ENCODE measurements around the gene ZNF497. TPM values are rescaled to one million over a fixed set of nuclear protein-coding genes. Genes with fewer than 3 reads are reported as not detected.

ZNF497 gene
- total and polyA plus RNA-seq, 2 of the 13 experiments (the other 11 are each of a cell fraction or from before 2014, with no cell fraction given), result 1.5 to 1.9 TPM

- TF ChIP-seq, protein P1, sequence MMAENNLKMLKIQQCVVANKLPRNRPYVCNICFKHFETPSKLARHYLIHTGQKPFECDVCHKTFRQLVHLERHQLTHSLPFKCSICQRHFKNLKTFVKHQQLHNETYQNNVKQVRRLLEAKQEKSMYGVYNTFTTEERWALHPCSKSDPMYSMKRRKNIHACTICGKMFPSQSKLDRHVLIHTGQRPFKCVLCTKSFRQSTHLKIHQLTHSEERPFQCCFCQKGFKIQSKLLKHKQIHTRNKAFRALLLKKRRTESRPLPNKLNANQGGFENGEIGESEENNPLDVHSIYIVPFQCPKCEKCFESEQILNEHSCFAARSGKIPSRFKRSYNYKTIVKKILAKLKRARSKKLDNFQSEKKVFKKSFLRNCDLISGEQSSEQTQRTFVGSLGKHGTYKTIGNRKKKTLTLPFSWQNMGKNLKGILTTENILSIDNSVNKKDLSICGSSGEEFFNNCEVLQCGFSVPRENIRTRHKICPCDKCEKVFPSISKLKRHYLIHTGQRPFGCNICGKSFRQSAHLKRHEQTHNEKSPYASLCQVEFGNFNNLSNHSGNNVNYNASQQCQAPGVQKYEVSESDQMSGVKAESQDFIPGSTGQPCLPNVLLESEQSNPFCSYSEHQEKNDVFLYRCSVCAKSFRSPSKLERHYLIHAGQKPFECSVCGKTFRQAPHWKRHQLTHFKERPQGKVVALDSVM (CRISPR knock-in tag; IDR thresholded peaks at IDR 0.05), result peak; percentile 26; the same call in 1 of the 2 replicates
- TF ChIP-seq DNMT3B (CRISPR knock-in tag; conservative IDR thresholded peaks at IDR 0.05), result peak; percentile 32
- TF ChIP-seq ZSCAN21 (CRISPR knock-in tag; IDR thresholded peaks at IDR 0.05; ENCODE audit: borderline replicate concordance), result peak; percentile 47
- peak; percentile 82; the same call in 1 of the 2 replicates for TF ChIP-seq ZNF709 (CRISPR knock-in tag; IDR thresholded peaks at IDR 0.05)
- peak; percentile 85 for TF ChIP-seq ZNF567 (CRISPR knock-in tag; IDR thresholded peaks at IDR 0.05; ENCODE audit: borderline replicate concordance)
- peak; percentile 93; the same call in 1 of the 2 replicates for TF ChIP-seq GLI4 (CRISPR knock-in tag; IDR thresholded peaks at IDR 0.05; ENCODE audit: borderline replicate concordance)
- TF ChIP-seq ZNF557 (CRISPR knock-in tag; IDR thresholded peaks at IDR 0.05), result peak; percentile 23; the same call in 1 of the 2 replicates
- peak; percentile 87 for TF ChIP-seq IRF2 (CRISPR knock-in tag; IDR thresholded peaks at IDR 0.05)
- TF ChIP-seq ZBTB8A (CRISPR knock-in tag; IDR thresholded peaks at IDR 0.05; ENCODE audit: borderline replicate concordance, low read depth), result 0 out of 2 replicates have a peak, but pooled peaks have one; percentile 27
- TF ChIP-seq ZNF292 (CRISPR knock-in tag; IDR thresholded peaks at IDR 0.05; ENCODE audit: borderline replicate concordance, low read depth), result no peak; the same call in 1 of the 2 replicates
- peak; percentile 96 for TF ChIP-seq ZFY (CRISPR knock-in tag; IDR thresholded peaks at IDR 0.05)
- peak; percentile 95 for TF ChIP-seq YEATS4 (CRISPR knock-in tag; IDR thresholded peaks at IDR 0.05; ENCODE audit: borderline replicate concordance)
- peak; percentile 77 for TF ChIP-seq HCFC1 (IDR thresholded peaks at IDR 0.05; ENCODE audit: low read depth, low read length)
- TF ChIP-seq DRAP1 (CRISPR knock-in tag; IDR thresholded peaks at IDR 0.05), result peak; percentile 99
- TF ChIP-seq ATRX (CRISPR knock-in tag; IDR thresholded peaks at IDR 0.05; ENCODE audit: borderline replicate concordance), result no peak
- TF ChIP-seq NONO (IDR thresholded peaks at IDR 0.05), result no peak
- TF ChIP-seq NONO (CRISPR knock-in tag; conservative IDR thresholded peaks at IDR 0.05), result peak; percentile 81
- no peak for TF ChIP-seq ZFP37 (CRISPR knock-in tag; IDR thresholded peaks at IDR 0.05; ENCODE audit: borderline replicate concordance)
- TF ChIP-seq ZNF331 (CRISPR knock-in tag; IDR thresholded peaks at IDR 0.05), result peak; percentile 33; the same call in 1 of the 2 replicates
- TF ChIP-seq, protein P2, sequence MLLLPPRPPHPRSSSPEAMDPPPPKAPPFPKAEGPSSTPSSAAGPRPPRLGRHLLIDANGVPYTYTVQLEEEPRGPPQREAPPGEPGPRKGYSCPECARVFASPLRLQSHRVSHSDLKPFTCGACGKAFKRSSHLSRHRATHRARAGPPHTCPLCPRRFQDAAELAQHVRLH (CRISPR knock-in tag; IDR thresholded peaks at IDR 0.05; ENCODE audit: borderline replicate concordance, low read depth), result peak; percentile 68; the same call in 1 of the 2 replicates
- TF ChIP-seq ZNF749 (CRISPR knock-in tag; IDR thresholded peaks at IDR 0.05; ENCODE audit: borderline replicate concordance), result peak; percentile 53; the same call in 1 of the 2 replicates
- peak; percentile 95 for TF ChIP-seq YEATS2 (CRISPR knock-in tag; IDR thresholded peaks at IDR 0.05; ENCODE audit: borderline replicate concordance)
- TF ChIP-seq, protein P3, sequence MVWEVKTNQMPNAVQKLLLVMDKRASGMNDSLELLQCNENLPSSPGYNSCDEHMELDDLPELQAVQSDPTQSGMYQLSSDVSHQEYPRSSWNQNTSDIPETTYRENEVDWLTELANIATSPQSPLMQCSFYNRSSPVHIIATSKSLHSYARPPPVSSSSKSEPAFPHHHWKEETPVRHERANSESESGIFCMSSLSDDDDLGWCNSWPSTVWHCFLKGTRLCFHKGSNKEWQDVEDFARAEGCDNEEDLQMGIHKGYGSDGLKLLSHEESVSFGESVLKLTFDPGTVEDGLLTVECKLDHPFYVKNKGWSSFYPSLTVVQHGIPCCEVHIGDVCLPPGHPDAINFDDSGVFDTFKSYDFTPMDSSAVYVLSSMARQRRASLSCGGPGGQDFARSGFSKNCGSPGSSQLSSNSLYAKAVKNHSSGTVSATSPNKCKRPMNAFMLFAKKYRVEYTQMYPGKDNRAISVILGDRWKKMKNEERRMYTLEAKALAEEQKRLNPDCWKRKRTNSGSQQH (CRISPR knock-in tag; IDR thresholded peaks at IDR 0.05; ENCODE audit: low read depth), result peak; percentile 77; the same call in 1 of the 2 replicates
- 0 out of 2 replicates have a peak, but pooled peaks have one; percentile 52 for TF ChIP-seq FLYWCH1 (CRISPR knock-in tag; IDR thresholded peaks at IDR 0.05)
- TF ChIP-seq SALL2 (CRISPR knock-in tag; IDR thresholded peaks at IDR 0.05), result peak; percentile 88
- no peak; the same call in 1 of the 2 replicates for TF ChIP-seq ZSCAN12 (CRISPR knock-in tag; IDR thresholded peaks at IDR 0.05)
- TF ChIP-seq ZKSCAN5 (CRISPR knock-in tag; IDR thresholded peaks at IDR 0.05), result no peak
These were observed 24.2 kb upstream of the ZNF497 start, which contains the start of gene RPS5 (continued) for GRCh38 chr19:58386576-58387337.
